Mesothelial cell of epicardium (in vitro differentiated cells): ENCODE measurements around the gene HOXD4. TPM values are rescaled to one million over a fixed set of nuclear protein-coding genes. Genes with fewer than 3 reads are reported as not detected.
A peak's percentile ranks its signal among the peaks of the same experiment; 100 is the strongest.

Source experiments
- DNase-seq, 2 experiments: peaks; one replicate each; pipeline ENCODE4 v3.0.0; 2021; ENCODE audit warnings: low spot score in 2 of 2; ENCODE audit not compliant: unreplicated experiment in 2 of 2
- H3K27ac Mint-ChIP-seq: 2 replicates; pipeline ENCODE4 v1.8.0; 2021; ENCODE audit warnings: mixed read lengths
- H3K27me3 Mint-ChIP-seq: 2 replicates; pipeline ENCODE4 v1.8.0; 2021; ENCODE audit warnings: low read depth, mixed read lengths
- H3K36me3 Mint-ChIP-seq: 2 replicates; pipeline ENCODE4 v1.8.0; 2021; ENCODE audit warnings: mixed read lengths
- H3K4me1 Mint-ChIP-seq: 2 replicates; pipeline ENCODE4 v1.8.0; 2021; ENCODE audit warnings: mixed read lengths
- H3K4me3 Mint-ChIP-seq: 2 replicates; pipeline ENCODE4 v1.8.0; 2021; ENCODE audit warnings: mild to moderate bottlenecking, moderate library complexity, mixed read lengths
- H3K9me3 Mint-ChIP-seq: 2 replicates; pipeline ENCODE4 v1.8.0; 2021; ENCODE audit warnings: mixed read lengths
- total RNA-seq: library from RNA; stranded (reverse); gene quantifications from 3 replicates; pipeline ENCODE4 v1.2.1, GENCODE V29; 2021
- TF ChIP-seq, protein P1 (sequence below): fragments of 200-600 bp; sonication (generic); IDR thresholded peaks from one replicate; pipeline ENCODE4 v1.5.0; 2021; ENCODE audit warnings: antibody characterized with exemption; ENCODE audit not compliant: unreplicated experiment

The HOXD4 gene
- total RNA-seq, 1 donor from 2014 or later = 0.67 TPM

DNA sequence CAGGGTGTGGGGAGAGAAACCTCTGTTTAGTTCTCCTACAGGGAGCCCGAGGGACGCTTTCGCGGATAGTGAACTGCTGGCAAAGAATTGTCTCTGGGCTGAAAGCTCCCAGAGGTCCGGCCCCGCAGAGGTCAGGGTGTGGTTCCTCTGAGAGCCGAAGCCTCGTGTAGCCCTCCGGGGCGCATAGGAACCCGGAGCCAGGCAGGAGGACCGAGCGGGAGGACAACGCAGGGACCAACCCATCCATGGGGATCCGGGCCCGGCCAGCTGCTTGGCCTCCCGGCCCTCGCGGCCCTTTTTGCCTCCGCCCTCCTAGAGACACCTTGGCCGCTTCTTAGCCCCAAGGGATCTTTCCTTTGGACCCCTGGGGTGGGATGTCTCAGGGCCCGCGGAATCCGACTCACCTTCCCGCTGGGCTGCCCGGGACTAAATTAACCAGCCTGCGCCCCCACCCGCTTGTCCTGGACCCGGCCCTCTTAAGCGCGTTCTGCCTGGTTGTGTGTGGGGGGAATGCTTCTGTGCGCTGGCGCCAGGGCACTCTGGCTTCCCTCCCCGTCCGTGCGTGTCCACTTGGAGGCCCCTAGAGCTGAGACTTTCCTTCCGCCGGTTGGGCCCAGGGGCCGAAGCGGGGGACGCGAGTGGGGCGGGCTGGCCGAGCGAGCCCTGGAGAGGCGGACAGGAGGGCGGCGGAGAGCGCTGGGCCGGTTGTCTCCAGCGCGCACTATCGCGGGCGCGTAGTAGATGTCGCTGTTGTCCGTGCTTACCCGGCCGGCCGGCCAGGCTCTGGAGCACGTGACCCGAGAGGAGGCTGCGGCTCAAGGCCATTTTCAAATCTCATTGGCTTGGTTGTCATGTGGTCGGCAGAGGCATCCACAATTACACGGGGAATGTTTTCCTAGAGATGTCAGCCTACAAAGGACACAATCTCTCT is 35.2 kb upstream of the HOXD4 start, which contains the start of gene HOXD10:
TSS of gene HOXD10 (plus strand) at position 896 of the 931 bp plus-strand sequence. CDS start 56 bp downstream, outside the sequence.
- no peak within 1 kb of the TSS for H3K27ac Mint-ChIP-seq
- no peak for DNase-seq
- TF ChIP-seq, protein P1, sequence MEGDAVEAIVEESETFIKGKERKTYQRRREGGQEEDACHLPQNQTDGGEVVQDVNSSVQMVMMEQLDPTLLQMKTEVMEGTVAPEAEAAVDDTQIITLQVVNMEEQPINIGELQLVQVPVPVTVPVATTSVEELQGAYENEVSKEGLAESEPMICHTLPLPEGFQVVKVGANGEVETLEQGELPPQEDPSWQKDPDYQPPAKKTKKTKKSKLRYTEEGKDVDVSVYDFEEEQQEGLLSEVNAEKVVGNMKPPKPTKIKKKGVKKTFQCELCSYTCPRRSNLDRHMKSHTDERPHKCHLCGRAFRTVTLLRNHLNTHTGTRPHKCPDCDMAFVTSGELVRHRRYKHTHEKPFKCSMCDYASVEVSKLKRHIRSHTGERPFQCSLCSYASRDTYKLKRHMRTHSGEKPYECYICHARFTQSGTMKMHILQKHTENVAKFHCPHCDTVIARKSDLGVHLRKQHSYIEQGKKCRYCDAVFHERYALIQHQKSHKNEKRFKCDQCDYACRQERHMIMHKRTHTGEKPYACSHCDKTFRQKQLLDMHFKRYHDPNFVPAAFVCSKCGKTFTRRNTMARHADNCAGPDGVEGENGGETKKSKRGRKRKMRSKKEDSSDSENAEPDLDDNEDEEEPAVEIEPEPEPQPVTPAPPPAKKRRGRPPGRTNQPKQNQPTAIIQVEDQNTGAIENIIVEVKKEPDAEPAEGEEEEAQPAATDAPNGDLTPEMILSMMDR = no peak
- H3K4me1 Mint-ChIP-seq = peaks cover 1% of the 10 kb centered on the region
- peak within 1 kb of the TSS; percentile 28 for H3K4me3 Mint-ChIP-seq
- peaks cover 4% of the 10 kb centered on the region for H3K9me3 Mint-ChIP-seq
- H3K27me3 Mint-ChIP-seq = peaks cover 99% of the 10 kb centered on the region
- peaks cover 3% of the 10 kb centered on the region for H3K36me3 Mint-ChIP-seq

DNA sequence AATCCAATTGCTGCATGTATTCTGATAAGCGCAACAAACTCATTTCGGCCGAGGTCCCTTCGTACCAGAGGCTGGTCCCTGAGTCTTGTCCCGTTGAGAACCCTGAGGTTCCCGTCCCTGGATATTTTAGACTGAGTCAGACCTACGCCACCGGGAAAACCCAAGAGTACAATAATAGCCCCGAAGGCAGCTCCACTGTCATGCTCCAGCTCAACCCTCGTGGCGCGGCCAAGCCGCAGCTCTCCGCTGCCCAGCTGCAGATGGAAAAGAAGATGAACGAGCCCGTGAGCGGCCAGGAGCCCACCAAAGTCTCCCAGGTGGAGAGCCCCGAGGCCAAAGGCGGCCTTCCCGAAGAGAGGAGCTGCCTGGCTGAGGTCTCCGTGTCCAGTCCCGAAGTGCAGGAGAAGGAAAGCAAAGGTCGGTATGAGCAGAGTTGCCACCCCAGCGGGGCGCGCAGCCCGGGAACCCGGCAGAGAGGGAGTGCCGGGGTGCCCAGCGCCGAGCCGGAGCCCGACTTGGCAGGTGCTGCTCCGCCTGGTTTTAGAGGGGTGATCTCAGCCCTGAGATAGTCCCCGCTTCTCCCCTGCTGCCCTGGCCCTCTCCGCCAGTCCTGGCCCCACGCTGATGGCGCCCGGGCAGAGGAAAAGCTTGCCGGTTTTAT is 34.1 kb upstream of the HOXD4 start:
- Mint-ChIP-seq H3K27ac (no peak overlapping the region), H3K27me3 (peaks cover 98% of the 10 kb centered on the region), H3K9me3 (peaks cover 4% of the 10 kb centered on the region), H3K4me3 (no peak overlapping the region), H3K4me1 (peaks cover 1% of the 10 kb centered on the region), H3K36me3 (peaks cover 3% of the 10 kb centered on the region)
- no peak for DNase-seq
- TF ChIP-seq, protein P1 = no peak

DNA sequence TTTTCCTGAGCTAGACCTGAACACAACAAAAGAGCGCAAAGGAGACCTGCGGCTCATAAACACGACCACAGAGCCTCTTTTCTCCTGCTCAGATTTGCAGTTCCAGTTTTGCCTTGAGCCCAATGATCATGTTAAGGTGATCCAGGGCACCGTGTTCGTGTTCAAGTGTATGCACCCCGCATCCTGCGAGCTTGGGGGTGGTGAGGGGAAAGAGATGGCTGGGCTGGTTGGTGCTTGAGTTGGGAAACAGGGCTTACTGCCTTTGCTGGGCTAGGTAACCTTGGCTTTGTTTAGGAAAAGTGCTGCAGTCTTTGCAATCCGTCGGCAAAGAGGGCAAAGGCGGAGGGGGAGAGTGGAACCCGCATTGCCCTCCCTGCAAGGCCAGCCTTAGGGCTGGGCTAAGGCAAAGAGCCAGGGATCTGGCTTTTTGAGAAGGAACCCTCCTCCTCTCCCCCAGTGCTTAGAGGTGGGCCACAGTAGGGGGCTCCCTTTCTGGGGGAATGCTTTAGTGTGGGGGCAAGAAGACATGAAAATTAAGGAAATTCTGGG is 33.5 kb upstream of the HOXD4 start:
- no peak overlapping the region for H3K27ac Mint-ChIP-seq
- no peak overlapping the region for H3K4me3 Mint-ChIP-seq
- H3K9me3 Mint-ChIP-seq = peaks cover 4% of the 10 kb centered on the region
- peaks cover 3% of the 10 kb centered on the region for H3K4me1 Mint-ChIP-seq
- DNase-seq = no peak
- peaks cover 3% of the 10 kb centered on the region for H3K36me3 Mint-ChIP-seq
- TF ChIP-seq, protein P1 = no peak
- peaks cover 98% of the 10 kb centered on the region for H3K27me3 Mint-ChIP-seq

DNA sequence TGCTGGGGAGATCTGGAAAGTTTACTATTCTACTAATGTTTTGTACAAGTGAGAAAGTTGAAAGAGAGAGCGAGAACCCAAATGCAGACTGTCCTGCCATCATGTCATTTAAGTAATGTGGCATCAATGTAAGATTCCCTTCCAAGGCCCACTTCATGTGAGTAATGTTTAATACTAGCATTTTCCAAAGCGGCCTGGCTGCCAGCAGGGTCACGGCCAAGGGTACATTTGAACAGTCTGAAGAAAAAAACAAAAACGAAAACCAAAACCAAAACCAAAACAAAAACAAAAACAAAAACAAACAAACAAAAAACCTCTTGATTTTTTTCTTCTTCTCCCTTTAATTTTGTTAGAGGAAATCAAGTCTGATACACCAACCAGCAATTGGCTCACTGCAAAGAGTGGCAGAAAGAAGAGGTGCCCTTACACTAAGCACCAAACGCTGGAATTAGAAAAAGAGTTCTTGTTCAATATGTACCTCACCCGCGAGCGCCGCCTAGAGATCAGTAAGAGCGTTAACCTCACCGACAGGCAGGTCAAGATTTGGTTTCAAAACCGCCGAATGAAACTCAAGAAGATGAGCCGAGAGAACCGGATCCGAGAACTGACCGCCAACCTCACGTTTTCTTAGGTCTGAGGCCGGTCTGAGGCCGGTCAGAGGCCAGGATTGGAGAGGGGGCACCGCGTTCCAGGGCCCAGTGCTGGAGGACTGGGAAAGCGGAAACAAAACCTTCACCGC is 32.6 kb upstream of the HOXD4 start:
- Mint-ChIP-seq H3K27ac (no peak overlapping the region), H3K4me3 (no peak overlapping the region), H3K27me3 (peaks cover 97% of the 10 kb centered on the region), H3K9me3 (peaks cover 4% of the 10 kb centered on the region), H3K36me3 (peaks cover 3% of the 10 kb centered on the region), H3K4me1 (peaks cover 7% of the 10 kb centered on the region)
- TF ChIP-seq, protein P1 = peak; percentile 64
- no peak for DNase-seq

DNA sequence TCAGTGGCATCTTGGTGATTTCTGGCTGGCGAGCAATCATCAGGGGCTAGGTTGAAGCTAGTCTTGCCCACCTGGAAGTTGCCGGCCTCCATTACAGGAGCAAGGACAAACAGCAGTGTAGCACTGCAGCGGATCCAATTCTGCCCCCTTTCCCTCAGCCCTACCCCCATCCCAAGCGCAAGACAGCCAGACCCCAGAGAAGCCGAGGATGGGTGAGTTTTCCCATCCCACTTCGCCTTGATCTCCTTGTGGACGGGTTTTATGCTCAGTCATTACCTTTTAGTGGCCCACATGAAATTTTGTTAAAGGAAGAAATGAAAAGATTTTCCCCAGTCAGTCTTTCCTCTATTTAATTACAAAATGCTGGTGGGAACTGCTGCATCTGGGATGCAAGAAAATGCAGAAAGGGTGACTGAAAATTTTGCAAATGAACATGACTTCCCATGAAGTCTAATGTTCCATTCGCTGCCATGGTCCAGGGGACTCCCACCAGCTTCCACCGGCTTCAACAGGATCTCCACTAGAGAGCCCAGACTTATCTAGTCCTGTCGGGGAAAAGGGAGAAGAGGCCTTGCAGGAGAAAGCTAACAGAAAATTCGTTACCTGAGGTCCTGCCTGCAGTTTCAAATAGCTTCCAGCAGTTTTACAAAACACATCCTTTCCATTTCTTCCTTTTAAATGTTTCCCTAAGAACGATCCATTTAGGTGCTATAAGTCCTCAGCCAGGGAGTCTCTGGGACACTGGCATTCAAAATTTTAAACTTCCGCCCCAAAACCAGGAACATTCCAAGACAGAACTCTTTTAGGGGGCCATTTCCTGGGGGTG is 30.8 kb upstream of the HOXD4 start:
- Mint-ChIP-seq H3K36me3 (peaks cover 3% of the 10 kb centered on the region), H3K9me3 (peaks cover 4% of the 10 kb centered on the region), H3K4me1 (peaks cover 9% of the 10 kb centered on the region), H3K27ac (no peak overlapping the region), H3K4me3 (no peak overlapping the region), H3K27me3 (peaks cover 97% of the 10 kb centered on the region)
- TF ChIP-seq, protein P1 = no peak
- DNase-seq = no peak
